WTC11 (cell line): Measurements from ENCODE around the gene RPS6KA2. TPM values are rescaled to one million over a fixed set of nuclear protein-coding genes. Genes with fewer than 3 reads are reported as not detected.

Experiments used
- ATAC-seq: fragments of 200-7000 bp; cut with Tn5 transposase; 2 replicates; pipeline ENCODE4 v1.10.0; 2021; ENCODE audit warnings: mild to moderate bottlenecking, moderate library complexity
- CTCF ChIA-PET: fragments of 300-600 bp; sonication (Branson Sonifier 250); formaldehyde crosslinking; loops from one replicate; lab custom pipeline; 2021; ENCODE audit warnings: antibody characterized with exemption; lab: Charles Lee
- POLR2A ChIA-PET: fragments of 350-600 bp; sonication (Branson Sonifier 250); formaldehyde crosslinking; loops from one replicate; lab custom pipeline; 2021; ENCODE audit warnings: antibody characterized with exemption; lab: Charles Lee
- DNase-seq: peaks from one replicate; pipeline ENCODE4 v3.0.0; 2021; ENCODE audit warnings: low spot score
- H3K27ac Mint-ChIP-seq: 2 replicates; pipeline ENCODE4 v1.8.0; 2021; ENCODE audit warnings: mixed read lengths
- H3K27me3 Mint-ChIP-seq: 2 replicates; pipeline ENCODE4 v1.8.0; 2021; ENCODE audit warnings: low read depth, mild to moderate bottlenecking, moderate library complexity, mixed read lengths
- H3K36me3 Mint-ChIP-seq: 2 replicates; pipeline ENCODE4 v1.8.0; 2021; ENCODE audit warnings: mixed read lengths
- H3K4me1 Mint-ChIP-seq: 2 replicates; pipeline ENCODE4 v1.8.0; 2022; ENCODE audit warnings: mixed read lengths
- H3K4me3 Mint-ChIP-seq: 2 replicates; pipeline ENCODE4 v1.8.0; 2021; ENCODE audit warnings: mild to moderate bottlenecking, moderate library complexity, mixed read lengths
- H3K9me3 Mint-ChIP-seq: 2 replicates; pipeline ENCODE4 v1.8.0; 2021; ENCODE audit warnings: mixed read lengths
- CREM ChIP-seq: sonication (generic); formaldehyde crosslinking; IDR thresholded peaks from 2 replicates; pipeline ENCODE4 v1.8.1; 2022; ENCODE audit warnings: mild to moderate bottlenecking, missing genetic modification reagents, moderate library complexity
- EMX1 ChIP-seq: fragments of 250-450 bp; sonication (Bioruptor Pico); IDR thresholded peaks from 2 replicates; pipeline ENCODE4 v1.8.0; 2021; ENCODE audit warnings: mild to moderate bottlenecking
- GTF2I ChIP-seq: fragments of 250-450 bp; sonication (Bioruptor Pico); conservative IDR thresholded peaks from 2 replicates; pipeline ENCODE4 v1.4.0; 2021; ENCODE audit warnings: mild to moderate bottlenecking
- MYBL2 ChIP-seq: sonication (generic); formaldehyde crosslinking; IDR thresholded peaks from 2 replicates; pipeline ENCODE4 v1.8.1; 2023; ENCODE audit warnings: mild to moderate bottlenecking, moderate library complexity, missing genetic modification reagents
- NR3C1 ChIP-seq: sonication (generic); formaldehyde crosslinking; conservative IDR thresholded peaks from 2 replicates; pipeline ENCODE4 v1.8.1; 2023; ENCODE audit warnings: low read depth, mild to moderate bottlenecking, missing genetic modification reagents
- SMAD3 ChIP-seq: sonication (generic); formaldehyde crosslinking; IDR thresholded peaks from 2 replicates; pipeline ENCODE4 v1.8.0; 2022; ENCODE audit warnings: missing genetic modification reagents, mild to moderate bottlenecking, borderline replicate concordance
- SP1 ChIP-seq: sonication (generic); formaldehyde crosslinking; conservative IDR thresholded peaks from 2 replicates; pipeline ENCODE4 v1.8.1; 2022; ENCODE audit warnings: missing genetic modification reagents
- ZBTB21 ChIP-seq: sonication (generic); formaldehyde crosslinking; IDR thresholded peaks from 2 replicates; pipeline ENCODE4 v1.8.1; 2023; ENCODE audit warnings: mild to moderate bottlenecking, missing genetic modification reagents, borderline replicate concordance
- ZNF219 ChIP-seq: sonication (generic); formaldehyde crosslinking; IDR thresholded peaks from 2 replicates; pipeline ENCODE4 v1.8.0; 2023; ENCODE audit warnings: missing genetic modification reagents, mild to moderate bottlenecking, borderline replicate concordance
- ZNF263 ChIP-seq: sonication (generic); formaldehyde crosslinking; IDR thresholded peaks from 2 replicates; pipeline ENCODE4 v1.8.1; 2022; ENCODE audit warnings: low read depth, mild to moderate bottlenecking, moderate library complexity, missing genetic modification reagents
- total RNA-seq: library from RNA; stranded (reverse); gene quantifications from 3 replicates; pipeline ENCODE4 v1.2.3, GENCODE V29; 2021
- TF ChIP-seq, protein P1 (sequence below): sonication (generic); formaldehyde crosslinking; IDR thresholded peaks from 2 replicates; pipeline ENCODE4 v1.8.1; 2023; ENCODE audit warnings: mild to moderate bottlenecking, moderate library complexity, missing genetic modification reagents
- TF ChIP-seq, protein P2 (sequence below): sonication (generic); formaldehyde crosslinking; conservative IDR thresholded peaks from 2 replicates; pipeline ENCODE4 v1.8.1; 2023; ENCODE audit warnings: mild to moderate bottlenecking, low read depth, missing genetic modification reagents, moderate library complexity
- TF ChIP-seq, protein P3 (sequence below): sonication (generic); formaldehyde crosslinking; IDR thresholded peaks from 2 replicates; pipeline ENCODE4 v1.8.0; 2022; ENCODE audit warnings: mild to moderate bottlenecking, missing genetic modification reagents
- TF ChIP-seq, protein P4 (sequence below): fragments of 200-600 bp; IDR thresholded peaks from 2 replicates; pipeline ENCODE4 v1.8.0; 2022; ENCODE audit warnings: antibody characterized with exemption
- TF ChIP-seq, protein P5 (sequence below): sonication (generic); formaldehyde crosslinking; IDR thresholded peaks from 2 replicates; pipeline ENCODE4 v1.8.1; 2023; ENCODE audit warnings: mild to moderate bottlenecking, missing genetic modification reagents, moderate library complexity
- TF ChIP-seq, protein P6 (sequence below): fragments of 250-450 bp; sonication (Bioruptor Pico); IDR thresholded peaks from 2 replicates; pipeline ENCODE4 v1.9.0; 2021; ENCODE audit warnings: mild to moderate bottlenecking
- TF ChIP-seq, protein P7 (sequence below): sonication (generic); formaldehyde crosslinking; IDR thresholded peaks from 2 replicates; pipeline ENCODE4 v1.8.0; 2022; ENCODE audit warnings: mild to moderate bottlenecking, missing genetic modification reagents
- TF ChIP-seq, protein P8 (sequence below): sonication (generic); formaldehyde crosslinking; IDR thresholded peaks from 2 replicates; pipeline ENCODE4 v1.8.1; 2022; ENCODE audit warnings: missing genetic modification reagents, borderline replicate concordance

Gene RPS6KA2
- total RNA-seq, 1 experiment from 2014 or later: 24.2 TPM

DNA sequence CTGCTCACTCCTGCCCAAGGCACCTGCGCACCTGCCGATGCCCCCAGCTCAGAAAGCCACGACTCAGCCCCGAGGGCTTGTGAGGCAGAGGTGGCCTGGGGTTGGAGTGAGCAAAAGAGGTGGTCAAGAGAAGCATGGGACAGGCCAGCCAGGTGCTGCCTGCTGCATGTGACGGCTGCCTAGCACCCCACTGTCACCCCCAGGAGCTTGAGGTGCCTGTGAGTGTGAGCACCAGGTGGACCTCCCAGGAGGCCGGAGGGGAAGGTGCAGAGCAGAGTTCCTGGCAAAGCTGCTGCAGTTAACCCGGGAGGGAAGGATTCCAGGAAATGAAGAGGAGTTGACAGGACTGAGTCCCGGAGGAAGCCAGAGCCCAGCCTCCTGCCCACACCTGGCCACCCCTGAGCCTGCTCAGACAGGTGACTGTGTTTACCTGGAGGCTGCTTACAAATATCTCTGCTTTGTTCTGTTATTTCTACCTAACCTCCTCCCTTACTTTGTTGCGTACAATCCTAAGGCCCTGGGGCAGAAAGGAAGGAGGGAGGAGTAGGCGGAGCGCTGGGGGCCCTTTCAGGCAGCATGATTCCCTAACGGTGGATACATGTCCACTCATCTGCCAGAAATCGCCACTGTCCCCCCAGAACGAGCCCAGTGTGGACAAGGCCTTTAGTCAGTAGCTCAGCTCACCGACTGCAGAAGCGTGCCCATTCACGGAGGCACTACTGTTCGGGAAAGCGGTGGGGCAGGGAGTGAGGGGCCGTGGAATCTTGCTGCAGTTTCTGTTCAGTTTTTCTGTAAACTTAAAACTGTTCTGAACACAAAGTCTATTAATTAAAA lies 156.8 kb downstream of the RPS6KA2 start:
- ATAC-seq: no peak
- ChIA-PET CTCF (no interaction called here), POLR2A (no interaction called here)
- no peaks in the 10 kb centered on the region for H3K9me3 Mint-ChIP-seq
- no peaks in the 10 kb centered on the region for H3K27me3 Mint-ChIP-seq
- H3K4me1 Mint-ChIP-seq: 0 out of 2 replicates have a peak, but pooled peaks cover under 1% of the 10 kb centered on the region
- no peak for DNase-seq
- peaks cover 5% of the 10 kb centered on the region; the same call in 1 of the 2 replicates for H3K36me3 Mint-ChIP-seq
- H3K4me3 Mint-ChIP-seq: no peak overlapping the region
- TF ChIP-seq, protein P1, sequence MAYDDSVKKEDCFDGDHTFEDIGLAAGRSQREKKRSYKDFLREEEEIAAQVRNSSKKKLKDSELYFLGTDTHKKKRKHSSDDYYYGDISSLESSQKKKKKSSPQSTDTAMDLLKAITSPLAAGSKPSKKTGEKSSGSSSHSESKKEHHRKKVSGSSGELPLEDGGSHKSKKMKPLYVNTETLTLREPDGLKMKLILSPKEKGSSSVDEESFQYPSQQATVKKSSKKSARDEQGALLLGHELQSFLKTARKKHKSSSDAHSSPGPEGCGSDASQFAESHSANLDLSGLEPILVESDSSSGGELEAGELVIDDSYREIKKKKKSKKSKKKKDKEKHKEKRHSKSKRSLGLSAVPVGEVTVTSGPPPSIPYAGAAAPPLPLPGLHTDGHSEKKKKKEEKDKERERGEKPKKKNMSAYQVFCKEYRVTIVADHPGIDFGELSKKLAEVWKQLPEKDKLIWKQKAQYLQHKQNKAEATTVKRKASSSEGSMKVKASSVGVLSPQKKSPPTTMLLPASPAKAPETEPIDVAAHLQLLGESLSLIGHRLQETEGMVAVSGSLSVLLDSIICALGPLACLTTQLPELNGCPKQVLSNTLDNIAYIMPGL: no peak
- TF ChIP-seq, protein P2, sequence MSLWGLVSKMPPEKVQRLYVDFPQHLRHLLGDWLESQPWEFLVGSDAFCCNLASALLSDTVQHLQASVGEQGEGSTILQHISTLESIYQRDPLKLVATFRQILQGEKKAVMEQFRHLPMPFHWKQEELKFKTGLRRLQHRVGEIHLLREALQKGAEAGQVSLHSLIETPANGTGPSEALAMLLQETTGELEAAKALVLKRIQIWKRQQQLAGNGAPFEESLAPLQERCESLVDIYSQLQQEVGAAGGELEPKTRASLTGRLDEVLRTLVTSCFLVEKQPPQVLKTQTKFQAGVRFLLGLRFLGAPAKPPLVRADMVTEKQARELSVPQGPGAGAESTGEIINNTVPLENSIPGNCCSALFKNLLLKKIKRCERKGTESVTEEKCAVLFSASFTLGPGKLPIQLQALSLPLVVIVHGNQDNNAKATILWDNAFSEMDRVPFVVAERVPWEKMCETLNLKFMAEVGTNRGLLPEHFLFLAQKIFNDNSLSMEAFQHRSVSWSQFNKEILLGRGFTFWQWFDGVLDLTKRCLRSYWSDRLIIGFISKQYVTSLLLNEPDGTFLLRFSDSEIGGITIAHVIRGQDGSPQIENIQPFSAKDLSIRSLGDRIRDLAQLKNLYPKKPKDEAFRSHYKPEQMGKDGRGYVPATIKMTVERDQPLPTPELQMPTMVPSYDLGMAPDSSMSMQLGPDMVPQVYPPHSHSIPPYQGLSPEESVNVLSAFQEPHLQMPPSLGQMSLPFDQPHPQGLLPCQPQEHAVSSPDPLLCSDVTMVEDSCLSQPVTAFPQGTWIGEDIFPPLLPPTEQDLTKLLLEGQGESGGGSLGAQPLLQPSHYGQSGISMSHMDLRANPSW: no peak
- no peak for TF ChIP-seq EMX1
- no peak for TF ChIP-seq NR3C1 (CRISPR knock-in tag)
- TF ChIP-seq ZNF263 (CRISPR knock-in tag): no peak
- no peak for TF ChIP-seq CREM
- TF ChIP-seq ZNF219 (CRISPR knock-in tag): no peak
- TF ChIP-seq GTF2I (CRISPR knock-in tag): no peak
- TF ChIP-seq, protein P3, sequence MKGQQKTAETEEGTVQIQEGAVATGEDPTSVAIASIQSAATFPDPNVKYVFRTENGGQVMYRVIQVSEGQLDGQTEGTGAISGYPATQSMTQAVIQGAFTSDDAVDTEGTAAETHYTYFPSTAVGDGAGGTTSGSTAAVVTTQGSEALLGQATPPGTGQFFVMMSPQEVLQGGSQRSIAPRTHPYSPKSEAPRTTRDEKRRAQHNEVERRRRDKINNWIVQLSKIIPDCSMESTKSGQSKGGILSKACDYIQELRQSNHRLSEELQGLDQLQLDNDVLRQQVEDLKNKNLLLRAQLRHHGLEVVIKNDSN: no peak
- no peak for TF ChIP-seq SMAD3 (CRISPR knock-in tag)
- no peak for TF ChIP-seq ZBTB21 (CRISPR knock-in tag)
- no peak overlapping the region for H3K27ac Mint-ChIP-seq

DNA sequence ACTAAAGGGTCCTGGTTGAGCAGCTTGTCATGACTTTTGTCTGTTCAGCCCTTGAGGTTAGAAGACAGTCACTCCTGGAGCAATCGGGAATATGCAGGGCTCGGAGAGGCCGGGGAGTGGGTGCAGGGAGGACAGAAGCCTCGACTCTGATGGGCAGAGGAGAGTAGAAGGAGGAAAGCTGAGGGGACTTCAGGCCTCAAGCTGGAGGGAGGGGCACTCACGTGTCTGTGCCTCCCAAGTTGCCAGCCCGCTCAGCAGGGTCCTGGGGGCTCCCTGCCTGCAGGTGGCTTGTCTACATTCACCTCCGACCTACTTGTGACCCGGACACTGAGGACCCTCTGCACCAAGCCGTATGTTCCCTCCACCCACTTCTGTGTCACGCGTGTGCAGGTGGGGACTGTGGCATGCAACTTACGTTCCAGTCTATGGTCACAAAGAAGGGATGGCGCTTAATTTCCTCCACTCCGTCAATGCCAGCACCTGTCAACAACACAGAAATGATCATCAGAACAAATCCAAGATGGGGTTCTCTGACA lies 157.6 kb downstream of the RPS6KA2 start:
- ChIA-PET CTCF (no interaction called here), POLR2A (no interaction called here)
- H3K9me3 Mint-ChIP-seq: no peaks in the 10 kb centered on the region
- H3K36me3 Mint-ChIP-seq: peaks cover 5% of the 10 kb centered on the region; the same call in 1 of the 2 replicates
- no peak overlapping the region for H3K27ac Mint-ChIP-seq
- ATAC-seq: no peak
- no peaks in the 10 kb centered on the region for H3K27me3 Mint-ChIP-seq
- no peaks in the 10 kb centered on the region for H3K4me1 Mint-ChIP-seq
- no peak overlapping the region for H3K4me3 Mint-ChIP-seq
- no peak for DNase-seq
- TF ChIP-seq, protein P4, sequence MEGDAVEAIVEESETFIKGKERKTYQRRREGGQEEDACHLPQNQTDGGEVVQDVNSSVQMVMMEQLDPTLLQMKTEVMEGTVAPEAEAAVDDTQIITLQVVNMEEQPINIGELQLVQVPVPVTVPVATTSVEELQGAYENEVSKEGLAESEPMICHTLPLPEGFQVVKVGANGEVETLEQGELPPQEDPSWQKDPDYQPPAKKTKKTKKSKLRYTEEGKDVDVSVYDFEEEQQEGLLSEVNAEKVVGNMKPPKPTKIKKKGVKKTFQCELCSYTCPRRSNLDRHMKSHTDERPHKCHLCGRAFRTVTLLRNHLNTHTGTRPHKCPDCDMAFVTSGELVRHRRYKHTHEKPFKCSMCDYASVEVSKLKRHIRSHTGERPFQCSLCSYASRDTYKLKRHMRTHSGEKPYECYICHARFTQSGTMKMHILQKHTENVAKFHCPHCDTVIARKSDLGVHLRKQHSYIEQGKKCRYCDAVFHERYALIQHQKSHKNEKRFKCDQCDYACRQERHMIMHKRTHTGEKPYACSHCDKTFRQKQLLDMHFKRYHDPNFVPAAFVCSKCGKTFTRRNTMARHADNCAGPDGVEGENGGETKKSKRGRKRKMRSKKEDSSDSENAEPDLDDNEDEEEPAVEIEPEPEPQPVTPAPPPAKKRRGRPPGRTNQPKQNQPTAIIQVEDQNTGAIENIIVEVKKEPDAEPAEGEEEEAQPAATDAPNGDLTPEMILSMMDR: no peak
- TF ChIP-seq, protein P5, sequence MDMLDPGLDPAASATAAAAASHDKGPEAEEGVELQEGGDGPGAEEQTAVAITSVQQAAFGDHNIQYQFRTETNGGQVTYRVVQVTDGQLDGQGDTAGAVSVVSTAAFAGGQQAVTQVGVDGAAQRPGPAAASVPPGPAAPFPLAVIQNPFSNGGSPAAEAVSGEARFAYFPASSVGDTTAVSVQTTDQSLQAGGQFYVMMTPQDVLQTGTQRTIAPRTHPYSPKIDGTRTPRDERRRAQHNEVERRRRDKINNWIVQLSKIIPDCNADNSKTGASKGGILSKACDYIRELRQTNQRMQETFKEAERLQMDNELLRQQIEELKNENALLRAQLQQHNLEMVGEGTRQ (CRISPR knock-in tag): no peak
- no peak for TF ChIP-seq SP1 (CRISPR knock-in tag)
- TF ChIP-seq, protein P6, sequence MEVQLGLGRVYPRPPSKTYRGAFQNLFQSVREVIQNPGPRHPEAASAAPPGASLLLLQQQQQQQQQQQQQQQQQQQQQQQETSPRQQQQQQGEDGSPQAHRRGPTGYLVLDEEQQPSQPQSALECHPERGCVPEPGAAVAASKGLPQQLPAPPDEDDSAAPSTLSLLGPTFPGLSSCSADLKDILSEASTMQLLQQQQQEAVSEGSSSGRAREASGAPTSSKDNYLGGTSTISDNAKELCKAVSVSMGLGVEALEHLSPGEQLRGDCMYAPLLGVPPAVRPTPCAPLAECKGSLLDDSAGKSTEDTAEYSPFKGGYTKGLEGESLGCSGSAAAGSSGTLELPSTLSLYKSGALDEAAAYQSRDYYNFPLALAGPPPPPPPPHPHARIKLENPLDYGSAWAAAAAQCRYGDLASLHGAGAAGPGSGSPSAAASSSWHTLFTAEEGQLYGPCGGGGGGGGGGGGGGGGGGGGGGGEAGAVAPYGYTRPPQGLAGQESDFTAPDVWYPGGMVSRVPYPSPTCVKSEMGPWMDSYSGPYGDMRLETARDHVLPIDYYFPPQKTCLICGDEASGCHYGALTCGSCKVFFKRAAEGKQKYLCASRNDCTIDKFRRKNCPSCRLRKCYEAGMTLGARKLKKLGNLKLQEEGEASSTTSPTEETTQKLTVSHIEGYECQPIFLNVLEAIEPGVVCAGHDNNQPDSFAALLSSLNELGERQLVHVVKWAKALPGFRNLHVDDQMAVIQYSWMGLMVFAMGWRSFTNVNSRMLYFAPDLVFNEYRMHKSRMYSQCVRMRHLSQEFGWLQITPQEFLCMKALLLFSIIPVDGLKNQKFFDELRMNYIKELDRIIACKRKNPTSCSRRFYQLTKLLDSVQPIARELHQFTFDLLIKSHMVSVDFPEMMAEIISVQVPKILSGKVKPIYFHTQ (CRISPR knock-in tag): no peak
- TF ChIP-seq, protein P7, sequence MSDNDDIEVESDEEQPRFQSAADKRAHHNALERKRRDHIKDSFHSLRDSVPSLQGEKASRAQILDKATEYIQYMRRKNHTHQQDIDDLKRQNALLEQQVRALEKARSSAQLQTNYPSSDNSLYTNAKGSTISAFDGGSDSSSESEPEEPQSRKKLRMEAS: no peak
- TF ChIP-seq, protein P1: no peak
- no peak for TF ChIP-seq MYBL2 (CRISPR knock-in tag)
- TF ChIP-seq, protein P8, sequence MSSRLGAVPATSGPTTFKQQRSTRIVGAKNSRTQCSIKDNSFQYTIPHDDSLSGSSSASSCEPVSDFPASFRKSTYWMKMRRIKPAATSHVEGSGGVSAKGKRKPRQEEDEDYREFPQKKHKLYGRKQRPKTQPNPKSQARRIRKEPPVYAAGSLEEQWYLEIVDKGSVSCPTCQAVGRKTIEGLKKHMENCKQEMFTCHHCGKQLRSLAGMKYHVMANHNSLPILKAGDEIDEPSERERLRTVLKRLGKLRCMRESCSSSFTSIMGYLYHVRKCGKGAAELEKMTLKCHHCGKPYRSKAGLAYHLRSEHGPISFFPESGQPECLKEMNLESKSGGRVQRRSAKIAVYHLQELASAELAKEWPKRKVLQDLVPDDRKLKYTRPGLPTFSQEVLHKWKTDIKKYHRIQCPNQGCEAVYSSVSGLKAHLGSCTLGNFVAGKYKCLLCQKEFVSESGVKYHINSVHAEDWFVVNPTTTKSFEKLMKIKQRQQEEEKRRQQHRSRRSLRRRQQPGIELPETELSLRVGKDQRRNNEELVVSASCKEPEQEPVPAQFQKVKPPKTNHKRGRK (CRISPR knock-in tag): no peak
